ENCODE results near the gene PBRM1. TPM values are rescaled to one million over a fixed set of nuclear protein-coding genes. Genes with fewer than 3 reads are reported as not detected.

The PBRM1 gene
- total and polyA plus RNA-seq, 2 of the 13 experiments (the other 11 are each of a cell fraction or from before 2014, with no cell fraction given), result 10.9 to 33.2 TPM

DNA sequence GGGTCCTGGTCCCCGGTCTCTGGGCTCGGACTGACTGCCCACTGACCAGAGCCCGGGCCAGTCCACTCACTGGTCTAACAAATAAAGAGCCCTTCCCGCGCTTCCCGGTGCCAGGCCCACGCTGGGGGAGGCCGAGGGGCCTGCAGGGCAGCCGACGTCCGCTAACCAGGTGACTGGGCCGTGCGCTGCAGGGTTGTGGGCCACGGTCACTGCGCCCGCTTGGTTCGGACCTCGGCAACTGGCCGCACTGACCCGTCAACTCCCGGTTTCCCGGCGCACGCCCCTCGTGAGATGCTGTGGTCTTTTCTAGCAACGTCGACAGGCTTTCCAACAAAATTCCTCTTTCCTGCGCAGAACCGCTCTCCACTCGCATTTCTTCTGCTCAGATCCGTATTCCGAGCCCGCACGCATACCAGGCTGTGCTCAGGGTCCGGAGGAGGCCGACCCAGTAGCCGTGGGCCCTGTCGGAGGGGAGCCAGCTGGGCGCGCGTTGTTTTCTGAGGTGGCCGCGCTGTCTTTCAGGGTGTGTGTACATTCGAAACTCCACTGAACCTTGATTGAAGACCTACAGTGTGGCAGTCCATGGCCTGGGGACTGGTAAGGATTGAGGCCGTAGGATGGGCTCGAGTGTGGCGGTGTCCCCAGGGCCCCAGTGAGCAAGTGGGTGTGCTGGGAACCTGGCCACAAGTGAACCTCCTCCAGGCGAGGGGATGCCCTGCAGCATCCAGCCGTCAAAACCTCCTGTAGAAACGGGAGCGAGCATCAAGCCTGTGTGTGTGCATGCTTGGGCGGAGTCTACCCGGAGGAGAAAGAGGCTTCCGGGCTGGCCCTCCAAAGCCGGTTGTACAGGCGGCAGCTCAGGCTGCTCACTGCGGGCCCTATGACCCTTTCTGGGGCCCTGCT is 151.2 kb downstream of the PBRM1 start (continued):
- TF ChIP-seq FOXP1 (IDR thresholded peaks at IDR 0.05) (no peak), FOXP1 (CRISPR knock-in tag; IDR thresholded peaks at IDR 0.05) (no peak), HES4 (CRISPR knock-in tag; IDR thresholded peaks at IDR 0.05; ENCODE audit: borderline replicate concordance) (0 out of 2 replicates have a peak, but pooled peaks have one; percentile 51), ZNF124 (CRISPR knock-in tag; IDR thresholded peaks at IDR 0.05) (no peak), AGO2 (optimal IDR thresholded peaks at IDR 0.05; ENCODE audit: low read depth, low read length) (peak; percentile 78)
- TF ChIP-seq, protein P1, sequence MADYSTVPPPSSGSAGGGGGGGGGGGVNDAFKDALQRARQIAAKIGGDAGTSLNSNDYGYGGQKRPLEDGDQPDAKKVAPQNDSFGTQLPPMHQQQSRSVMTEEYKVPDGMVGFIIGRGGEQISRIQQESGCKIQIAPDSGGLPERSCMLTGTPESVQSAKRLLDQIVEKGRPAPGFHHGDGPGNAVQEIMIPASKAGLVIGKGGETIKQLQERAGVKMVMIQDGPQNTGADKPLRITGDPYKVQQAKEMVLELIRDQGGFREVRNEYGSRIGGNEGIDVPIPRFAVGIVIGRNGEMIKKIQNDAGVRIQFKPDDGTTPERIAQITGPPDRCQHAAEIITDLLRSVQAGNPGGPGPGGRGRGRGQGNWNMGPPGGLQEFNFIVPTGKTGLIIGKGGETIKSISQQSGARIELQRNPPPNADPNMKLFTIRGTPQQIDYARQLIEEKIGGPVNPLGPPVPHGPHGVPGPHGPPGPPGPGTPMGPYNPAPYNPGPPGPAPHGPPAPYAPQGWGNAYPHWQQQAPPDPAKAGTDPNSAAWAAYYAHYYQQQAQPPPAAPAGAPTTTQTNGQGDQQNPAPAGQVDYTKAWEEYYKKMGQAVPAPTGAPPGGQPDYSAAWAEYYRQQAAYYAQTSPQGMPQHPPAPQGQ (CRISPR knock-in tag; IDR thresholded peaks at IDR 0.05; ENCODE audit: borderline replicate concordance), result no peak

- ATAC-seq (peak; percentile 16), FAIRE-seq (no peak), DNase-seq (ENCODE audit: low spot score) (peak; percentile 46)
- Histone ChIP-seq H3K4me1 (ENCODE audit: insufficient read depth, low read length) (peaks cover 61% of the 10 kb centered on the region), H3K4me3 (replicated peaks in 1 of 3; ENCODE audit: insufficient read depth in 1 of 3, low read depth in 2 of 3, low read length in 3 of 3) (peak within 1 kb of the TSS; percentile 84 to 89 (median 87)), H2AFZ (ENCODE audit: low read length) (no peak within 1 kb of the TSS), H4K20me1 (ENCODE audit: insufficient read depth, low read length) (peaks cover 15% of the 10 kb centered on the region), H3K9ac (ENCODE audit: insufficient read depth, low read depth, low read length) (peak within 1 kb of the TSS; percentile 86), H3K9me3 (ENCODE audit: low read length) (no peaks in the 10 kb centered on the region), H3K27me3 (ENCODE audit: control insufficient read depth in 1 of 2, insufficient read depth in 2 of 2, low read length in 2 of 2) (no peaks in the 10 kb centered on the region; a peak in 1 of 5 replicates), H3K4me2 (ENCODE audit: low read depth, low read length) (peak within 1 kb of the TSS; percentile 90), H3K27ac (ENCODE audit: extremely low read length, insufficient read depth, low read length) (peak within 1 kb of the TSS; percentile 85), H3K79me2 (ENCODE audit: insufficient read depth, low read length) (peaks cover 64% of the 10 kb centered on the region), H3K36me3 (replicated peaks in 1 of 2; ENCODE audit: control insufficient read depth in 1 of 2, insufficient read depth in 2 of 2, low read length in 2 of 2) (peaks cover 5 to 8% of the 10 kb centered on the region in 2 experiments; a peak in 4 of 5 replicates)
- intact Hi-C loops (cut with micrococcal nuclease; ENCODE audit: unreplicated experiment), result loop anchor here (5.0 kb wide), 1 partner anchor 61 kb away; no protein-coding TSS in a partner anchor
- ChIA-PET CTCF (ENCODE audit: low intra/inter-chr PET ratio, low total read pairs) (no interaction called here), POLR2A (no interaction called here)
- no TSS peak for BruUV-seq (replicated peaks)
- WGBS (ENCODE audit: low lambda C conversion rate), result 0% methylated on average over 1 of the region's 91 CpGs
- in situ Hi-C loops (cut with HindIII; ENCODE audit: extremely low pct_ligation_motif_present, low pct_unique_long_range_greater_than_20kb), result no loop called here
- TF ChIP-seq ZNF446 (CRISPR knock-in tag; IDR thresholded peaks at IDR 0.05), result peak; percentile 98
- no peak for TF ChIP-seq ZNF615 (CRISPR knock-in tag; IDR thresholded peaks at IDR 0.05; ENCODE audit: borderline replicate concordance)
- TF ChIP-seq ZNF24 (IDR thresholded peaks at IDR 0.05), result no peak
- no peak for TF ChIP-seq MED8 (CRISPR knock-in tag; IDR thresholded peaks at IDR 0.05; ENCODE audit: insufficient replicate concordance)
- peak; percentile 57 for TF ChIP-seq NFYC (CRISPR knock-in tag; IDR thresholded peaks at IDR 0.05)
- TF ChIP-seq FOXO4 (CRISPR knock-in tag; conservative IDR thresholded peaks at IDR 0.05), result 0 out of 2 replicates have a peak, but pooled peaks have one; percentile 72
- peak; percentile 66 for TF ChIP-seq PHF8 (CRISPR knock-in tag; IDR thresholded peaks at IDR 0.05)
- TF ChIP-seq TOE1 (CRISPR knock-in tag; IDR thresholded peaks at IDR 0.05), result no peak
- TF ChIP-seq ZFP82 (CRISPR knock-in tag; IDR thresholded peaks at IDR 0.05; ENCODE audit: borderline replicate concordance), result peak; percentile 92; the same call in 1 of the 2 replicates
- no peak for TF ChIP-seq RARG (CRISPR knock-in tag; IDR thresholded peaks at IDR 0.05; ENCODE audit: low read depth)
- TF ChIP-seq XRCC5 (optimal IDR thresholded peaks at IDR 0.05; ENCODE audit: low read length), result peak; percentile 24
These were observed 152.0 kb downstream of the PBRM1 start, which contains the start of gene NT5DC2 for GRCh38 chr3:52533623-52534280. Gene NT5DC2, minus strand, starts transcription at chr3:52533857. Its CDS starts 120 bp downstream, at chr3:52533737.
